Measurements from ENCODE around the gene FCF1. TPM values are rescaled to one million over a fixed set of nuclear protein-coding genes. Genes with fewer than 3 reads are reported as not detected.

FCF1 gene
- total RNA-seq, 1 experiment from 2014 or later: 61.6 TPM

GRCh38 chr14:74711651-74712050, 1.3 kb upstream of the FCF1 start (continued):
- TF ChIP-seq AR (CRISPR knock-in tag; IDR thresholded peaks at IDR 0.05): no peak
- TF ChIP-seq ETV6 (CRISPR knock-in tag; IDR thresholded peaks at IDR 0.05): no peak

DNA sequence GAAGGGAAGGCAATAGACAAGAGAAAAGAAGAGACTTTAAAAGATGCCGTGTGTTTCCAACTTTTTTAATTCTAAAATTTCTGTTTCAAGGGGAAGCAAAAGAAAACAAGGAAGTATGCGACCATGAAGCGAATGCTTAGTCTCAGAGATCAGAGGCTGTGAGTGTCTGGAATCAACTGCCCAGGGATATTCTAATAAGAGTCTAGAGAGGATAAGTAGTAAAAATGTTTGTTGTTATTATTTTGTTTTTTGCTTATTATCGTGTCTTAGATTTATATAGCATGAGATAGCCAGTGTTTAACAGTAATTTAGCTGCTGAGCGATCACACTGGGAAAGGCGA, 421 bp downstream of the FCF1 start:
- TF ChIP-seq, protein P1, sequence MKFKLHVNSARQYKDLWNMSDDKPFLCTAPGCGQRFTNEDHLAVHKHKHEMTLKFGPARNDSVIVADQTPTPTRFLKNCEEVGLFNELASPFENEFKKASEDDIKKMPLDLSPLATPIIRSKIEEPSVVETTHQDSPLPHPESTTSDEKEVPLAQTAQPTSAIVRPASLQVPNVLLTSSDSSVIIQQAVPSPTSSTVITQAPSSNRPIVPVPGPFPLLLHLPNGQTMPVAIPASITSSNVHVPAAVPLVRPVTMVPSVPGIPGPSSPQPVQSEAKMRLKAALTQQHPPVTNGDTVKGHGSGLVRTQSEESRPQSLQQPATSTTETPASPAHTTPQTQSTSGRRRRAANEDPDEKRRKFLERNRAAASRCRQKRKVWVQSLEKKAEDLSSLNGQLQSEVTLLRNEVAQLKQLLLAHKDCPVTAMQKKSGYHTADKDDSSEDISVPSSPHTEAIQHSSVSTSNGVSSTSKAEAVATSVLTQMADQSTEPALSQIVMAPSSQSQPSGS (CRISPR knock-in tag; IDR thresholded peaks at IDR 0.05; ENCODE audit: borderline replicate concordance, low read depth): no peak
- Mint-ChIP-seq H3K9me3 (no peaks in the 10 kb centered on the region), H3K36me3 (peaks cover 17% of the 10 kb centered on the region), H3K4me1 (peaks cover 15% of the 10 kb centered on the region), H3K27ac (peak overlapping the region; percentile 98), H3K4me3 (peak overlapping the region; percentile 98), H3K27me3 (ENCODE audit: low read depth) (no peaks in the 10 kb centered on the region)
- ChIA-PET POLR2A (no interaction called here), CTCF (no interaction called here)
- ATAC-seq: no peak
- DNase-seq (ENCODE audit: low spot score): no peak

GRCh38 chr14:74720526-74720925, 7.6 kb downstream of the FCF1 start:
- Mint-ChIP-seq H3K4me1 (no peaks in the 10 kb centered on the region), H3K27ac (no peak overlapping the region), H3K4me3 (no peak overlapping the region), H3K36me3 (peaks cover 26% of the 10 kb centered on the region), H3K9me3 (no peaks in the 10 kb centered on the region), H3K27me3 (ENCODE audit: low read depth) (no peaks in the 10 kb centered on the region)
- no peak for DNase-seq (ENCODE audit: low spot score)
- ChIA-PET POLR2A (no interaction called here), CTCF (no interaction called here)
- no peak for ATAC-seq
- no peak for TF ChIP-seq ETV6 (CRISPR knock-in tag; IDR thresholded peaks at IDR 0.05)
- no peak for TF ChIP-seq PRRX2 (CRISPR knock-in tag; IDR thresholded peaks at IDR 0.05)
- TF ChIP-seq TP53 (CRISPR knock-in tag; IDR thresholded peaks at IDR 0.05): no peak

- CTCF ChIA-PET: no interaction called here
- no peaks in the 10 kb centered on the region for H3K27me3 Mint-ChIP-seq (ENCODE audit: low read depth)
- no peaks in the 10 kb centered on the region for H3K9me3 Mint-ChIP-seq
- ATAC-seq: no peak
- H3K27ac Mint-ChIP-seq: no peak overlapping the region
- peaks cover 23% of the 10 kb centered on the region for H3K36me3 Mint-ChIP-seq
- no peak for TF ChIP-seq GTF2I (CRISPR knock-in tag; conservative IDR thresholded peaks at IDR 0.05)
- TF ChIP-seq E2F4 (CRISPR knock-in tag; IDR thresholded peaks at IDR 0.05; ENCODE audit: borderline replicate concordance, low read depth): no peak
- no peak for TF ChIP-seq AFF4 (CRISPR knock-in tag; IDR thresholded peaks at IDR 0.05; ENCODE audit: borderline replicate concordance)
- no peak for TF ChIP-seq ATF6 (CRISPR knock-in tag; IDR thresholded peaks at IDR 0.05)
- TF ChIP-seq FOXK1 (CRISPR knock-in tag; IDR thresholded peaks at IDR 0.05): no peak
- TF ChIP-seq ATF1 (CRISPR knock-in tag; IDR thresholded peaks at IDR 0.05): no peak
- TF ChIP-seq, protein P2, sequence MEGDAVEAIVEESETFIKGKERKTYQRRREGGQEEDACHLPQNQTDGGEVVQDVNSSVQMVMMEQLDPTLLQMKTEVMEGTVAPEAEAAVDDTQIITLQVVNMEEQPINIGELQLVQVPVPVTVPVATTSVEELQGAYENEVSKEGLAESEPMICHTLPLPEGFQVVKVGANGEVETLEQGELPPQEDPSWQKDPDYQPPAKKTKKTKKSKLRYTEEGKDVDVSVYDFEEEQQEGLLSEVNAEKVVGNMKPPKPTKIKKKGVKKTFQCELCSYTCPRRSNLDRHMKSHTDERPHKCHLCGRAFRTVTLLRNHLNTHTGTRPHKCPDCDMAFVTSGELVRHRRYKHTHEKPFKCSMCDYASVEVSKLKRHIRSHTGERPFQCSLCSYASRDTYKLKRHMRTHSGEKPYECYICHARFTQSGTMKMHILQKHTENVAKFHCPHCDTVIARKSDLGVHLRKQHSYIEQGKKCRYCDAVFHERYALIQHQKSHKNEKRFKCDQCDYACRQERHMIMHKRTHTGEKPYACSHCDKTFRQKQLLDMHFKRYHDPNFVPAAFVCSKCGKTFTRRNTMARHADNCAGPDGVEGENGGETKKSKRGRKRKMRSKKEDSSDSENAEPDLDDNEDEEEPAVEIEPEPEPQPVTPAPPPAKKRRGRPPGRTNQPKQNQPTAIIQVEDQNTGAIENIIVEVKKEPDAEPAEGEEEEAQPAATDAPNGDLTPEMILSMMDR (IDR thresholded peaks at IDR 0.05): no peak
- TF ChIP-seq ZBTB21 (CRISPR knock-in tag; IDR thresholded peaks at IDR 0.05; ENCODE audit: borderline replicate concordance): no peak
- no peak for TF ChIP-seq AR (CRISPR knock-in tag; IDR thresholded peaks at IDR 0.05)
- TF ChIP-seq SOX15 (CRISPR knock-in tag; IDR thresholded peaks at IDR 0.05): no peak
- POLR2A ChIA-PET: no interaction called here
- H3K4me3 Mint-ChIP-seq: no peak overlapping the region
- DNase-seq (ENCODE audit: low spot score): no peak
- H3K4me1 Mint-ChIP-seq: no peaks in the 10 kb centered on the region
Measured at GRCh38 chr14:74723134-74723533, 10.2 kb downstream of the FCF1 start.
